ENCODE measurements around the gene ASIC4.

The ASIC4 gene

GRCh38 chr2:219560893-219561178, 46.6 kb downstream of the ASIC4 start:
- TF ChIP-seq CTCF (conservative IDR thresholded peaks at IDR 0.05; ENCODE audit: low read depth, low read length) = no peak
- DNase-seq (ENCODE audit: low read depth) = no peak
- no peak overlapping the region for H3K4me3 ChIP-seq (ENCODE audit: low read length)

- no peak for DNase-seq (ENCODE audit: low read depth)
- no peak for TF ChIP-seq CTCF (conservative IDR thresholded peaks at IDR 0.05; ENCODE audit: low read depth, low read length)
- no peak overlapping the region for H3K4me3 ChIP-seq (ENCODE audit: low read length)
These were observed 47.1 kb downstream of the ASIC4 start for GRCh38 chr2:219561179-219562048.

GRCh38 chr2:219562049-219563020, 48.1 kb downstream of the ASIC4 start:
- no peak for TF ChIP-seq CTCF (conservative IDR thresholded peaks at IDR 0.05; ENCODE audit: low read depth, low read length)
- DNase-seq (ENCODE audit: low read depth) = no peak
- no peak overlapping the region for H3K4me3 ChIP-seq (ENCODE audit: low read length)

GRCh38 chr2:219563271-219563928, 49.1 kb downstream of the ASIC4 start:
- no peak overlapping the region for H3K4me3 ChIP-seq (ENCODE audit: low read length)
- DNase-seq (ENCODE audit: low read depth) = no peak
- TF ChIP-seq CTCF (conservative IDR thresholded peaks at IDR 0.05; ENCODE audit: low read depth, low read length) = no peak

GRCh38 chr2:219565130-219566080, 51.1 kb downstream of the ASIC4 start:
- no peak for DNase-seq (ENCODE audit: low read depth)
- H3K4me3 ChIP-seq (ENCODE audit: low read length) = no peak overlapping the region
- TF ChIP-seq CTCF (conservative IDR thresholded peaks at IDR 0.05; ENCODE audit: low read depth, low read length) = no peak

GRCh38 chr2:219566640-219567039, 52.4 kb downstream of the ASIC4 start:
- H3K4me3 ChIP-seq (ENCODE audit: low read length) = no peak overlapping the region
- DNase-seq (ENCODE audit: low read depth) = no peak
- TF ChIP-seq CTCF (conservative IDR thresholded peaks at IDR 0.05; ENCODE audit: low read depth, low read length) = no peak
